SK-N-SH (cell line): Measurements from ENCODE around the gene TXNDC2.

ENCODE experiments used
- CTCF ChIP-seq: fragments of 200-600 bp; sonication (generic); IDR thresholded peaks from 2 replicates; pipeline ENCODE4 v1.6.1; 2017; ENCODE audit warnings: antibody characterized with exemption, mild to moderate bottlenecking, moderate library complexity
- FOXM1 ChIP-seq: IDR thresholded peaks from 2 replicates; pipeline ENCODE4 v1.4.0; 2012; ENCODE audit warnings: low read depth, mild to moderate bottlenecking
- GABPA ChIP-seq: IDR thresholded peaks from 2 replicates; pipeline ENCODE4 v1.4.0; 2012; ENCODE audit warnings: low read depth, mild to moderate bottlenecking
- JUND ChIP-seq: IDR thresholded peaks from 2 replicates; pipeline ENCODE4 v1.4.0; 2012
- MAX ChIP-seq: IDR thresholded peaks from 2 replicates; pipeline ENCODE4 v1.4.0; 2012; ENCODE audit warnings: low read depth
- NRF1 ChIP-seq: IDR thresholded peaks from 2 replicates; pipeline ENCODE4 v1.6.1; 2012; ENCODE audit warnings: low read depth, mild to moderate bottlenecking, low read length
- POLR2AphosphoS5 ChIP-seq: IDR thresholded peaks from 2 replicates; pipeline ENCODE4 v1.6.1; 2012; ENCODE audit warnings: low read depth, low read length
- RAD21 ChIP-seq: IDR thresholded peaks from 2 replicates; pipeline ENCODE4 v1.6.1; 2012; ENCODE audit warnings: mild to moderate bottlenecking, low read length
- RCOR1 ChIP-seq: fragments of 150-350 bp; IDR thresholded peaks from 2 replicates; pipeline ENCODE4 v1.6.1; 2017; ENCODE audit warnings: antibody characterized with exemption, low read length
- RXRA ChIP-seq: IDR thresholded peaks from 2 replicates; pipeline ENCODE4 v1.4.0; 2012; ENCODE audit warnings: low read depth, mild to moderate bottlenecking, borderline replicate concordance
- YY1 ChIP-seq: IDR thresholded peaks from 2 replicates; pipeline ENCODE4 v1.4.0; 2012; ENCODE audit warnings: low read depth, mild to moderate bottlenecking

GRCh38 chr18:9897129-9897528 is 11.4 kb downstream of the TXNDC2 start:
- TF ChIP-seq FOXM1 = no peak
- no peak for TF ChIP-seq NRF1
- no peak for TF ChIP-seq CTCF
- TF ChIP-seq RXRA = no peak
- no peak for TF ChIP-seq JUND
- TF ChIP-seq YY1 = no peak
- TF ChIP-seq POLR2AphosphoS5 = no peak
- no peak for TF ChIP-seq RAD21
- no peak for TF ChIP-seq GABPA
- no peak for TF ChIP-seq RCOR1
- TF ChIP-seq MAX = no peak
